ENCODE data around the gene C19orf81. TPM values are rescaled to one million over a fixed set of nuclear protein-coding genes. Genes with fewer than 3 reads are reported as not detected.

C19orf81 gene
- total RNA-seq, 1 experiment from 2014 or later = 22.4 TPM

DNA sequence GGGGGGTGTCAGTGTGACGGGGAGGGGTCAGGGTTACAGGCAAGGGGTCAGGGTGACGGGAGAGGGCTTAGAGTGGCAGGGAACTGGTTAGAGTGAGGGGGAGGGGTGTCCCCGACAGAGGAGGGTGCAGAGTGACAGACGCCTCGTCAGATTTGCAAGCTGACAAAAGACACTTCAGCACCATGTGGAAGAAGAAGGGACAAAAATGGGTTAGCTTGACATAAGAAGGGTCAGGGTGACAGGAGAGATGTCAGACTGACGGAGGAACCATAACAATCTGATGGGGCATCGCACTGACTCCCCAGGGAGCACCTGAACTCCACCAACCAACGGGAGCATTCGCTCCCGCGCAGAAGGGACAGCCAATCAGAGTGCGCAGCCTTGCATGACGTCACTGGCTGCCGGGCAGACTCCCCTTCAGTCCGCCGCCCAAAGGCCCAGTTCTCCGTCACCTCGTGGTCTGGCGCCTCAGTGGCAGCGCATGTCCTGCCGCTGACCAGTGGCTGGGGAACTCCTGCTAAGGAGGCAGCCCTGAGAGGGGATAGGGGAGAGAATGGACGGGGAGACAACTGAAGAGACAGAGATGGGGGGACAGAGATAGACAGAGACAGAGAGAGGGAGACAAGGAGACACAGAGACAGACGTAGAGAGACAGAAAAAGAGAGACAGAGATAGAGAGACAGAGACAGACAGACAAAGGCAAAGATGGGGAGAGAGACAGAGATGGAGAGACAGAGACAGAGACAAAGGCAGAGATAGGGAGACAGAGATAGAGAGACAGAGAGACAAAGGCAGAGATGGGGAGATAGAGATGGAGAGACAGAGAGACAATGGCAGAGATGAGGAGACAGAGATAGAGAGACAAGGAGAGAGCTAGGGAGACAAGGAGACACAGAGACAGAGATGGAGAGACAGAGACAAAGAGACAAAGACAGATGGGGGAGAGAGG, 30.2 kb downstream of the C19orf81 start (continued):
- TF ChIP-seq ZNF232 (CRISPR knock-in tag; IDR thresholded peaks at IDR 0.05) = 0 out of 2 replicates have a peak, but pooled peaks have one; percentile 2
- no peak for TF ChIP-seq ZBTB21 (CRISPR knock-in tag; IDR thresholded peaks at IDR 0.05; ENCODE audit: borderline replicate concordance)
- no peak for TF ChIP-seq FOXJ3 (CRISPR knock-in tag; IDR thresholded peaks at IDR 0.05; ENCODE audit: borderline replicate concordance)
- no peak for TF ChIP-seq RELA (CRISPR knock-in tag; IDR thresholded peaks at IDR 0.05; ENCODE audit: borderline replicate concordance)
- TF ChIP-seq, protein P1, sequence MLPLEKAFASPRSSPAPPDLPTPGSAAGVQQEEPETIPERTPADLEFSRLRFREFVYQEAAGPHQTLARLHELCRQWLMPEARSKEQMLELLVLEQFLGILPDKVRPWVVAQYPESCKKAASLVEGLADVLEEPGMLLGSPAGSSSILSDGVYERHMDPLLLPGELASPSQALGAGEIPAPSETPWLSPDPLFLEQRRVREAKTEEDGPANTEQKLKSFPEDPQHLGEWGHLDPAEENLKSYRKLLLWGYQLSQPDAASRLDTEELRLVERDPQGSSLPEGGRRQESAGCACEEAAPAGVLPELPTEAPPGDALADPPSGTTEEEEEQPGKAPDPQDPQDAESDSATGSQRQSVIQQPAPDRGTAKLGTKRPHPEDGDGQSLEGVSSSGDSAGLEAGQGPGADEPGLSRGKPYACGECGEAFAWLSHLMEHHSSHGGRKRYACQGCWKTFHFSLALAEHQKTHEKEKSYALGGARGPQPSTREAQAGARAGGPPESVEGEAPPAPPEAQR (CRISPR knock-in tag; IDR thresholded peaks at IDR 0.05) = no peak
- no peak for TF ChIP-seq SMAD3 (CRISPR knock-in tag; IDR thresholded peaks at IDR 0.05; ENCODE audit: borderline replicate concordance)
- TF ChIP-seq, protein P2, sequence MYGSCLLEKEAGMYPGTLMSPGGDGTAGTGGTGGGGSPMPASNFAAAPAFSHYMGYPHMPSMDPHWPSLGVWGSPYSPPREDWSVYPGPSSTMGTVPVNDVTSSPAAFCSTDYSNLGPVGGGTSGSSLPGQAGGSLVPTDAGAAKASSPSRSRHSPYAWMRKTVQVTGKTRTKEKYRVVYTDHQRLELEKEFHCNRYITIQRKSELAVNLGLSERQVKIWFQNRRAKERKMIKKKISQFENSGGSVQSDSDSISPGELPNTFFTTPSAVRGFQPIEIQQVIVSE (CRISPR knock-in tag; IDR thresholded peaks at IDR 0.05; ENCODE audit: borderline replicate concordance) = no peak
- TF ChIP-seq, protein P3, sequence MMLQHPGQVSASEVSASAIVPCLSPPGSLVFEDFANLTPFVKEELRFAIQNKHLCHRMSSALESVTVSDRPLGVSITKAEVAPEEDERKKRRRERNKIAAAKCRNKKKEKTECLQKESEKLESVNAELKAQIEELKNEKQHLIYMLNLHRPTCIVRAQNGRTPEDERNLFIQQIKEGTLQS (CRISPR knock-in tag; conservative IDR thresholded peaks at IDR 0.05) = no peak
- no peak for TF ChIP-seq SMAD4 (CRISPR knock-in tag; IDR thresholded peaks at IDR 0.05)
- TF ChIP-seq, protein P4, sequence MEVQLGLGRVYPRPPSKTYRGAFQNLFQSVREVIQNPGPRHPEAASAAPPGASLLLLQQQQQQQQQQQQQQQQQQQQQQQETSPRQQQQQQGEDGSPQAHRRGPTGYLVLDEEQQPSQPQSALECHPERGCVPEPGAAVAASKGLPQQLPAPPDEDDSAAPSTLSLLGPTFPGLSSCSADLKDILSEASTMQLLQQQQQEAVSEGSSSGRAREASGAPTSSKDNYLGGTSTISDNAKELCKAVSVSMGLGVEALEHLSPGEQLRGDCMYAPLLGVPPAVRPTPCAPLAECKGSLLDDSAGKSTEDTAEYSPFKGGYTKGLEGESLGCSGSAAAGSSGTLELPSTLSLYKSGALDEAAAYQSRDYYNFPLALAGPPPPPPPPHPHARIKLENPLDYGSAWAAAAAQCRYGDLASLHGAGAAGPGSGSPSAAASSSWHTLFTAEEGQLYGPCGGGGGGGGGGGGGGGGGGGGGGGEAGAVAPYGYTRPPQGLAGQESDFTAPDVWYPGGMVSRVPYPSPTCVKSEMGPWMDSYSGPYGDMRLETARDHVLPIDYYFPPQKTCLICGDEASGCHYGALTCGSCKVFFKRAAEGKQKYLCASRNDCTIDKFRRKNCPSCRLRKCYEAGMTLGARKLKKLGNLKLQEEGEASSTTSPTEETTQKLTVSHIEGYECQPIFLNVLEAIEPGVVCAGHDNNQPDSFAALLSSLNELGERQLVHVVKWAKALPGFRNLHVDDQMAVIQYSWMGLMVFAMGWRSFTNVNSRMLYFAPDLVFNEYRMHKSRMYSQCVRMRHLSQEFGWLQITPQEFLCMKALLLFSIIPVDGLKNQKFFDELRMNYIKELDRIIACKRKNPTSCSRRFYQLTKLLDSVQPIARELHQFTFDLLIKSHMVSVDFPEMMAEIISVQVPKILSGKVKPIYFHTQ (CRISPR knock-in tag; IDR thresholded peaks at IDR 0.05) = no peak
- no peak for TF ChIP-seq CBFB (CRISPR knock-in tag; IDR thresholded peaks at IDR 0.05; ENCODE audit: low read depth)
- TF ChIP-seq RORB (CRISPR knock-in tag; IDR thresholded peaks at IDR 0.05) = no peak
- TF ChIP-seq, protein P5, sequence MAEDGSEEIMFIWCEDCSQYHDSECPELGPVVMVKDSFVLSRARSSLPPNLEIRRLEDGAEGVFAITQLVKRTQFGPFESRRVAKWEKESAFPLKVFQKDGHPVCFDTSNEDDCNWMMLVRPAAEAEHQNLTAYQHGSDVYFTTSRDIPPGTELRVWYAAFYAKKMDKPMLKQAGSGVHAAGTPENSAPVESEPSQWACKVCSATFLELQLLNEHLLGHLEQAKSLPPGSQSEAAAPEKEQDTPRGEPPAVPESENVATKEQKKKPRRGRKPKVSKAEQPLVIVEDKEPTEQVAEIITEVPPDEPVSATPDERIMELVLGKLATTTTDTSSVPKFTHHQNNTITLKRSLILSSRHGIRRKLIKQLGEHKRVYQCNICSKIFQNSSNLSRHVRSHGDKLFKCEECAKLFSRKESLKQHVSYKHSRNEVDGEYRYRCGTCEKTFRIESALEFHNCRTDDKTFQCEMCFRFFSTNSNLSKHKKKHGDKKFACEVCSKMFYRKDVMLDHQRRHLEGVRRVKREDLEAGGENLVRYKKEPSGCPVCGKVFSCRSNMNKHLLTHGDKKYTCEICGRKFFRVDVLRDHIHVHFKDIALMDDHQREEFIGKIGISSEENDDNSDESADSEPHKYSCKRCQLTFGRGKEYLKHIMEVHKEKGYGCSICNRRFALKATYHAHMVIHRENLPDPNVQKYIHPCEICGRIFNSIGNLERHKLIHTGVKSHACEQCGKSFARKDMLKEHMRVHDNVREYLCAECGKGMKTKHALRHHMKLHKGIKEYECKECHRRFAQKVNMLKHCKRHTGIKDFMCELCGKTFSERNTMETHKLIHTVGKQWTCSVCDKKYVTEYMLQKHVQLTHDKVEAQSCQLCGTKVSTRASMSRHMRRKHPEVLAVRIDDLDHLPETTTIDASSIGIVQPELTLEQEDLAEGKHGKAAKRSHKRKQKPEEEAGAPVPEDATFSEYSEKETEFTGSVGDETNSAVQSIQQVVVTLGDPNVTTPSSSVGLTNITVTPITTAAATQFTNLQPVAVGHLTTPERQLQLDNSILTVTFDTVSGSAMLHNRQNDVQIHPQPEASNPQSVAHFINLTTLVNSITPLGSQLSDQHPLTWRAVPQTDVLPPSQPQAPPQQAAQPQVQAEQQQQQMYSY (CRISPR knock-in tag; IDR thresholded peaks at IDR 0.05) = 0 out of 2 replicates have a peak, but pooled peaks have one; percentile 16
- TF ChIP-seq, protein P6, sequence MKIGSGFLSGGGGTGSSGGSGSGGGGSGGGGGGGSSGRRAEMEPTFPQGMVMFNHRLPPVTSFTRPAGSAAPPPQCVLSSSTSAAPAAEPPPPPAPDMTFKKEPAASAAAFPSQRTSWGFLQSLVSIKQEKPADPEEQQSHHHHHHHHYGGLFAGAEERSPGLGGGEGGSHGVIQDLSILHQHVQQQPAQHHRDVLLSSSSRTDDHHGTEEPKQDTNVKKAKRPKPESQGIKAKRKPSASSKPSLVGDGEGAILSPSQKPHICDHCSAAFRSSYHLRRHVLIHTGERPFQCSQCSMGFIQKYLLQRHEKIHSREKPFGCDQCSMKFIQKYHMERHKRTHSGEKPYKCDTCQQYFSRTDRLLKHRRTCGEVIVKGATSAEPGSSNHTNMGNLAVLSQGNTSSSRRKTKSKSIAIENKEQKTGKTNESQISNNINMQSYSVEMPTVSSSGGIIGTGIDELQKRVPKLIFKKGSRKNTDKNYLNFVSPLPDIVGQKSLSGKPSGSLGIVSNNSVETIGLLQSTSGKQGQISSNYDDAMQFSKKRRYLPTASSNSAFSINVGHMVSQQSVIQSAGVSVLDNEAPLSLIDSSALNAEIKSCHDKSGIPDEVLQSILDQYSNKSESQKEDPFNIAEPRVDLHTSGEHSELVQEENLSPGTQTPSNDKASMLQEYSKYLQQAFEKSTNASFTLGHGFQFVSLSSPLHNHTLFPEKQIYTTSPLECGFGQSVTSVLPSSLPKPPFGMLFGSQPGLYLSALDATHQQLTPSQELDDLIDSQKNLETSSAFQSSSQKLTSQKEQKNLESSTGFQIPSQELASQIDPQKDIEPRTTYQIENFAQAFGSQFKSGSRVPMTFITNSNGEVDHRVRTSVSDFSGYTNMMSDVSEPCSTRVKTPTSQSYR (CRISPR knock-in tag; IDR thresholded peaks at IDR 0.05) = peak; percentile 65; the same call in 1 of the 2 replicates
- TF ChIP-seq, protein P7, sequence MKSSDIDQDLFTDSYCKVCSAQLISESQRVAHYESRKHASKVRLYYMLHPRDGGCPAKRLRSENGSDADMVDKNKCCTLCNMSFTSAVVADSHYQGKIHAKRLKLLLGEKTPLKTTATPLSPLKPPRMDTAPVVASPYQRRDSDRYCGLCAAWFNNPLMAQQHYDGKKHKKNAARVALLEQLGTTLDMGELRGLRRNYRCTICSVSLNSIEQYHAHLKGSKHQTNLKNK (CRISPR knock-in tag; IDR thresholded peaks at IDR 0.05) = no peak
- TF ChIP-seq, protein P8, sequence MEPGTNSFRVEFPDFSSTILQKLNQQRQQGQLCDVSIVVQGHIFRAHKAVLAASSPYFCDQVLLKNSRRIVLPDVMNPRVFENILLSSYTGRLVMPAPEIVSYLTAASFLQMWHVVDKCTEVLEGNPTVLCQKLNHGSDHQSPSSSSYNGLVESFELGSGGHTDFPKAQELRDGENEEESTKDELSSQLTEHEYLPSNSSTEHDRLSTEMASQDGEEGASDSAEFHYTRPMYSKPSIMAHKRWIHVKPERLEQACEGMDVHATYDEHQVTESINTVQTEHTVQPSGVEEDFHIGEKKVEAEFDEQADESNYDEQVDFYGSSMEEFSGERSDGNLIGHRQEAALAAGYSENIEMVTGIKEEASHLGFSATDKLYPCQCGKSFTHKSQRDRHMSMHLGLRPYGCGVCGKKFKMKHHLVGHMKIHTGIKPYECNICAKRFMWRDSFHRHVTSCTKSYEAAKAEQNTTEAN (CRISPR knock-in tag; IDR thresholded peaks at IDR 0.05) = 0 out of 2 replicates have a peak, but pooled peaks have one; percentile 35
- TF ChIP-seq PRRX2 (CRISPR knock-in tag; IDR thresholded peaks at IDR 0.05) = no peak
- TF ChIP-seq, protein P9, sequence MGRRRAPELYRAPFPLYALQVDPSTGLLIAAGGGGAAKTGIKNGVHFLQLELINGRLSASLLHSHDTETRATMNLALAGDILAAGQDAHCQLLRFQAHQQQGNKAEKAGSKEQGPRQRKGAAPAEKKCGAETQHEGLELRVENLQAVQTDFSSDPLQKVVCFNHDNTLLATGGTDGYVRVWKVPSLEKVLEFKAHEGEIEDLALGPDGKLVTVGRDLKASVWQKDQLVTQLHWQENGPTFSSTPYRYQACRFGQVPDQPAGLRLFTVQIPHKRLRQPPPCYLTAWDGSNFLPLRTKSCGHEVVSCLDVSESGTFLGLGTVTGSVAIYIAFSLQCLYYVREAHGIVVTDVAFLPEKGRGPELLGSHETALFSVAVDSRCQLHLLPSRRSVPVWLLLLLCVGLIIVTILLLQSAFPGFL (CRISPR knock-in tag; IDR thresholded peaks at IDR 0.05; ENCODE audit: borderline replicate concordance) = no peak
